ENCODE results near the gene SETDB2. TPM values are rescaled to one million over a fixed set of nuclear protein-coding genes. Genes with fewer than 3 reads are reported as not detected.

The SETDB2 gene
- total RNA-seq, 1 experiment from 2014 or later = 5.2 TPM

GRCh38 chr13:49450105-49450819, 6.2 kb downstream of the SETDB2 start:
- POLR2A ChIA-PET = no interaction called here
- intact Hi-C loops (cut with micrococcal nuclease) = no loop called here
- BruUV-seq (replicated peaks) = no TSS peak

More at GRCh38 chr13:49450105-49450819, 6.2 kb downstream of the SETDB2 start:
- Histone ChIP-seq H2AFZ (ENCODE audit: low read depth, low read length, poor library complexity, severe bottlenecking) (no peak overlapping the region), H3K79me2 (ENCODE audit: insufficient read depth, low read length) (peaks cover 20% of the 10 kb centered on the region), H4K20me1 (ENCODE audit: insufficient read depth) (no peaks in the 10 kb centered on the region), H3K4me3 (replicated peaks in 1 of 2; ENCODE audit: low read depth in 1 of 2, low read length in 2 of 2) (no peak overlapping the region), H3K4me2 (ENCODE audit: low read length) (no peak overlapping the region), H3K36me3 (ENCODE audit: control insufficient read depth in 1 of 2, insufficient read depth in 2 of 2, low read length in 2 of 2) (no peaks in the 10 kb centered on the region), H3K9me2 (ENCODE audit: insufficient read depth) (no peaks in the 10 kb centered on the region), H3K9ac (ENCODE audit: low read length) (no peak overlapping the region), H3K27ac (ENCODE audit: low read depth, low read length) (no peak overlapping the region), H3K27me3 (ENCODE audit: insufficient read depth, low read length) (no peaks in the 10 kb centered on the region), H3K4me1 (ENCODE audit: control insufficient read depth in 1 of 2, insufficient read depth in 2 of 2, low read length in 2 of 2) (peaks cover 12% of the 10 kb centered on the region in 2 experiments), H3K9me3 (ENCODE audit: control insufficient read depth in 1 of 2, insufficient read depth in 1 of 2, low read depth in 1 of 2, low read length in 2 of 2) (no peaks in the 10 kb centered on the region)
- RAD21 ChIA-PET (ENCODE audit: low non-redundant PET in 1 of 2, low total read pairs in 2 of 2, uncharacterized antibody in 2 of 2, unreplicated experiment in 2 of 2) = no interaction called here
- DNase-seq (ENCODE audit: low read depth, low spot score) (no peak), ATAC-seq (no peak)
- CTCF ChIA-PET = no interaction called here
- TF ChIP-seq MAX (IDR thresholded peaks at IDR 0.05) = no peak
- no peak for TF ChIP-seq CEBPB (IDR thresholded peaks at IDR 0.05; ENCODE audit: low read depth)
- no peak for TF ChIP-seq ZFX (IDR thresholded peaks at IDR 0.05)
- TF ChIP-seq POLR2A (IDR thresholded peaks at IDR 0.05; ENCODE audit: borderline replicate concordance, extremely low read depth, insufficient read depth, insufficient read length) = no peak
- no peak for TF ChIP-seq TCF7L2 (IDR thresholded peaks at IDR 0.05; ENCODE audit: borderline replicate concordance, extremely low read depth, insufficient read depth, insufficient read length)
- TF ChIP-seq EZH2 (IDR thresholded peaks at IDR 0.05) = no peak
- no peak for TF ChIP-seq ZBTB33 (IDR thresholded peaks at IDR 0.05; ENCODE audit: extremely low read depth, insufficient replicate concordance, low read length)
- TF ChIP-seq REST (IDR thresholded peaks at IDR 0.05; ENCODE audit: low read depth) = no peak
- no peak for TF ChIP-seq YY1 (IDR thresholded peaks at IDR 0.05; ENCODE audit: extremely low read depth, insufficient replicate concordance, low read depth, low read length)
- no peak for TF ChIP-seq RAD21 (IDR thresholded peaks at IDR 0.05; ENCODE audit: low read depth)
- TF ChIP-seq EGR1 (IDR thresholded peaks at IDR 0.05; ENCODE audit: low read depth) = no peak
- TF ChIP-seq SP1 (IDR thresholded peaks at IDR 0.05; ENCODE audit: low read depth) = no peak
- no peak for TF ChIP-seq CTCF (IDR thresholded peaks at IDR 0.05 in 2 of 3, conservative IDR thresholded peaks at IDR 0.05 in 1 of 3; ENCODE audit: borderline replicate concordance in 1 of 3, insufficient read depth in 1 of 3, low read depth in 2 of 3, low read length in 2 of 3)
- TF ChIP-seq JUND (IDR thresholded peaks at IDR 0.05) = no peak
- no peak for TF ChIP-seq ZNF274 (IDR thresholded peaks at IDR 0.05; ENCODE audit: low read depth, low read length)
- no peak for TF ChIP-seq ATF3 (IDR thresholded peaks at IDR 0.05)
